HK-2 (cell line): Measurements from ENCODE around the gene SLC6A6.
"Not testable (repeated sequence)": the region's sequence is repeated elsewhere in the genome, so short reads cannot be mapped to it uniquely, and the experiment has no call there.

ENCODE experiments used
- DNase-seq: peaks from one replicate; pipeline ENCODE4 v3.0.0-alpha.2; 2018; ENCODE audit not compliant: unreplicated experiment

SLC6A6 gene

DNA sequence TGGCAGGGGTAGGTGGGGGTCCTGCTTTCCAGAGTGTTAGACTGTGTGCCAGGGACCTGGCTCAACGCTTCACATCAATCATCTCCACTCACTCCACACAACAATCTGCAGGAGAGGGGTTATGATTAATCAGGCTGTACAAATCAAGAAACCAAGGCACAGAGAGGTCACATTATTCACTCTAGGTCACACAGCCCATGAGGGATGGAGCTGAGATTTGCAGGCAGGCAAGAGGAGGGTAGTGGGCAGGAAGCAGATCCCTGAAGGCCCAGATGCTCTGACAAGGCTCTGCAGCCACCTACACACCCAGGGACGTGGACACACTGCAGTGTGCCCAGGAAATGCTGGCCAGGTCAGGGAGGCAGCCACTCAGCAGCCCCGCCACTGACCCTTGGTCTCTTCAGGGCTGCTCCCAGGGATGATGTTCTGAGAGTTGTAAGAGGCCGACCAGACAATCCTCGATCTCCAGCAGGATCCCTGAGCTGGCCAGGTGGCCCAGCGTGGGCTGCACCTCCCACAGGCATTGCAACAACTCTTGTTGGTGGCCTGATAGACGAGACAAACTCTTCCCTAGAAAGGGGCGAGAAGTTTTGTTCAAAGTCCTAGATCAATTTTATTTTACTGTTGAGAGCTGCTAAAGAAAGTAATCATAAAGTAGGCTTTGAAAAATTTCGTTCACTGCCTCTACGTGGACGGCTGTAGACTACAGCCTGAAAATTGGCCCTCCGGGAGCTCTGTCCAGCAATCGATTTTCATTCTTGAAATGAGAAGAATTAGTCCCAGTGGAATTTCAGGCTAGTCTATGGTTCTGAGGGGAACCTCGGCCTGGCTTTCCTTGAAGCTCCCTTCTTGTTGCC is 4.2 kb upstream of the SLC6A6 start:
- DNase-seq: no peak

- DNase-seq: no peak
Measured at GRCh38 chr3:14398797-14399106, 3.7 kb upstream of the SLC6A6 start.

- no peak for DNase-seq
Measured at GRCh38 chr3:14401692-14402303, 608 bp upstream of the SLC6A6 start.

GRCh38 chr3:14403619-14404155 is 1.3 kb downstream of the SLC6A6 start:
- peak; percentile 15 for DNase-seq

- DNase-seq: no peak
Measured at GRCh38 chr3:14404186-14404585, 1.8 kb downstream of the SLC6A6 start.

DNA sequence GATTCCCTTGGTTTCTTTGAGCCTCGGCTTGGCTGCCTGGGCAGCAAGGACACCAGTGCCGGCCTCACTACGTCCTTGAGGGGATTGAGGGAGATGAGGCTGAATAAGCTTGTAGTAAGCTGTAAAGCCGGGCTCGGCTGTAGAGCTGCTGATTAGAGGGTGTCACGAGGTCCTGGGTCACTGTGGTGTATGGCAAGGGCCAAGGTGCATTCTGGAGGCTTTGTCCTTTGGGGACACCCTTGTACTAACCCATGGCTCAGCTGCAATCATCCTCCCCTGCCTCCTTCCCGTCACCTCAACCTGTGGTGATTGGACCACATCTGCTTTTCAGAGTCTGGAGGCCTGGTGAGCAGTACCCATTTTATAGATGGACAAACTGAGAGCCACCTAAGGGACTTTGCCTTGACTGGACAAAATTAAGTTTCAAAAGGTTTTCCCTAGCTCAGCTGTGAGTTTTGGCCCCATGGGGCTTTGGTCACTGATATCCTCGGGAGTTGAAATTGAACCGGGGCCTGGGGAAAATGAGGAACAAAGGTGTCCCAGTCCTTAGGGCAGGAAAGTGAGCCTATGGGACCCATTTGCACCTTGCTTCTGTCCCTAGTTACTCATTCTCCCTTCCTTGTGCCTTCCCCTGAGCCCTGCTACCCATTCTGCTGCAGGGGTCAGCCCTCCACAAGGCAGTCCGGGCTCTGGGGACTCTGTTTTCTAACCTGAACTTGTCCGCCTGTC is 2.4 kb downstream of the SLC6A6 start:
- no peak for DNase-seq

GRCh38 chr3:14405360-14406238 is 3.2 kb downstream of the SLC6A6 start:
- no peak for DNase-seq

- DNase-seq: no peak
Measured at GRCh38 chr3:14406336-14406735, 3.9 kb downstream of the SLC6A6 start.

GRCh38 chr3:14406766-14407165 is 4.4 kb downstream of the SLC6A6 start:
- DNase-seq: no peak

DNA sequence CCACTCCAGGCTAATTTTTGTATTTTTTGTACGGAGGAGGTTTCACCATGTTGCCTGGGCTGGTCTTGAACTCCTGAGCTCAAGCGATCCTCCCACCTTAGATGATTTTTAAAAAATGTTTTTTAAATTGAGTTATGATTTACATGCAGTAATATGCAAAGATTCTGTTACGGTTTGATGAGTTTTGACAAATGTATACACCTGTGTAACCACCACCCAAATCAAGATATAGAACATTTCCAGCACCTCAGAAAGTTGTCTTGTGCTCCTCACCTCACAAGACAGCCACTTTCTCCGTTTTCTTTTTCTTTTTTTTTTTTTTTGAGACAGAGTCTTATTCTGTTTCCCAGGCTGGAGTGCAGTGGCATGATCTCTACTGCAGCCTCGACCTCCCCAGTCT is 4.8 kb downstream of the SLC6A6 start:
- DNase-seq: no peak

- DNase-seq: not testable (repeated sequence)
Measured at GRCh38 chr3:14409779-14410063, 7.3 kb downstream of the SLC6A6 start.

- no peak for DNase-seq
Measured at GRCh38 chr3:14410106-14410502, 7.7 kb downstream of the SLC6A6 start.

DNA sequence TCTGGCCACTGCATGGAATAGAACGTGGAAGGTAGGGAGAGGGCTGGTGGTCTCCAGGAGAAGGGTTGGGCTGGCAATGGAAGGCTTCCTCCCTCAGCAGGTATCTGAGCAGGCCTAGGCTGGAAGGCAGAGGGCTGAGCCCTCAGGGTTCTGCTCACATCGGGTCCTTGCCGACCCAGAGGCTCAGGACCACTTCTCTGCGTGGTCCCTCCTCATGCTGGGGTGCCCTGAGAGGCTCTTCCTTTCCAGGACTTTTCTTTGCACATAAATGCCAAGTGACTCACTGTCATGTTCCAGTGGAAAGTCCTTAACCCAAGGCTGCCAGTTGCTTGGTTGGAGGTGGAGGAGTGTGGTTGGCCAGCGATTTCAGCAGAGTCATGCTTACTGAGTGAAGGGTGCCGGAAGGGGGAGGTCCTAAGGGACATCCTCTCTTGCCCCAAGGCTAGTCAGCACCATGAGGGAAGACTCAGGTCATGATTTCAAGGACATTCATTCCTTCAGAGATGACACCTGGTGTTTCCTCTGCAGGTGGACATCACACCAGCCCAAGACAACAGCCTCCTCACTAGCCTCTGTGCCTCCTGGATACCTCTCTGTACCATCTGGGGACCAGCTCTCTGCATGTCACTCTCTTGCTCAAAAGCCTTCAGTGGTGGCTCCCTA is 8.2 kb downstream of the SLC6A6 start:
- DNase-seq: peak; percentile 81

GRCh38 chr3:14411166-14411526 is 8.7 kb downstream of the SLC6A6 start:
- DNase-seq: no peak

- DNase-seq: no peak
Measured at GRCh38 chr3:14411988-14412387, 9.6 kb downstream of the SLC6A6 start.

DNA sequence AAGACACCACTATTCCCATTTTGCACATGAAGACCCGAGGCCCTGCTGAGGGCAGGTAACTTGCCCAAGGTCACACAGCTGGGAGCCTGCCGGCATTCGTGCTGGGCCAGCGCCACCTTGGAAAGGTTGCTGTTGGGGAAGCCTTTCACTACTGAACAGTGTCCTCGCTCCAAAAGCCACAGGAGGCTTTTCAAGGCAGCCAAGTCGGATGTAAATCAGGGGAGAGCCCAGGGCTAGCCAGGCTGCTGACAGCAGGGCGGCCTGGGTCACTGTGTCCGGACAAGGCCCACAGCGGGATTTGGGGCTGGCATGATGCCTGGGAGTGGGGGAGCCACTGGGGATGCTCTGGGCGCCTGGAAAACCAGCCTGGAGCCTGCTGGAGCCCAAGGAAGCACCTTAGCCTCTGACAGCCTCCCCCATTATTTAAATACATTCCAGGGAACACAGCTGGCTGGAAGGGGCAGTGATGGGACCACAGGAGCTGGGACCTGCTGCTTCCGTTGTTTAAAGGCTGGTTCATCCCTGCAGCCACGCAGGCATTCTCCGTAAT is 10.5 kb downstream of the SLC6A6 start:
- DNase-seq: no peak

- no peak for DNase-seq
Measured at GRCh38 chr3:14413381-14414071, 11.1 kb downstream of the SLC6A6 start.

DNA sequence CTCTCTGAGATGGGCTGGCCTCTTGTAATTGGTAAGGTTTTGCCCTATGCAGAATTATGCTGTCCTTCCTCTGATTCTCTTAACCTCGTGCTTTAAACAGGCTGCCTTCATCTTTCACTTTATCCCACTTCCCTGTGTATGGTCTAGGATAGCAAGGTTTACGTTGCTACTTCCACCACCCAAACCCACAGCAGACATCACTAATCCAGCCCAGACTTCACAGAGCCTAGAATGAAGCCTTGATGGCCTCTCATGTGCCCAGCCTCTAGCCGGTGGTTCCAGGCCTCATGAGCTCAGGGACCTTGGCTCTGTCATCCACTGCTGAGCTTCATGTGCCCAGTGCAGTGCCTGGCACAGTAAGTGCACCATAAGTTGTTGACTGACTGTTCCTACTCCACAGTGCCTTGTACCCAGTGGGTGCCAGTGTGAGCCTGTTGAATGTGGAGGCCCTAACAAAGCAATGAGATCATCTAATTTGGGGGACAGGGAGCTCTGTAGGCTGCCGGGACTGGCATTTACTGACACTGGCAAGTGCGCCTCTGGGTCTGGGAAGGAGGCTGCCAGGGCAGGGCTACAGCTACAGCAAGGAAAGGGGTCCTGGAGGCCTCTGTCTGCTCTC is 12.5 kb downstream of the SLC6A6 start:
- no peak for DNase-seq

GRCh38 chr3:14415501-14415900 is 13.1 kb downstream of the SLC6A6 start:
- DNase-seq: no peak

GRCh38 chr3:14416453-14416852 is 14.0 kb downstream of the SLC6A6 start:
- DNase-seq: no peak
